ENCODE results near the gene C6orf47. TPM values are rescaled to one million over a fixed set of nuclear protein-coding genes. Genes with fewer than 3 reads are reported as not detected.

The C6orf47 gene
- polyA plus RNA-seq, 2 of the 4 experiments (the other 2 are of a cell fraction): 6.0 to 13.6 TPM

- Histone ChIP-seq H3K9me3 (no peaks in the 10 kb centered on the region), H3K4me2 (no peak within 1 kb of the TSS), H3K4me1 (peaks cover 8% of the 10 kb centered on the region; the same call in 1 of the 3 replicates), H3K4me3 (no peak within 1 kb of the TSS), H3K27ac (no peak within 1 kb of the TSS)
- ChIA-PET CTCF (interaction anchor here (1.2 to 2.1 kb wide), 4 partner anchors 21 to 283 kb away, joined by 3 to 5 read pairs (median 4); partner anchors contain the start of gene ATP6V1G2), POLR2A (no interaction called here)
- DNase-seq (ENCODE audit: low read depth in 1 of 2, low spot score in 1 of 2) (no peak), FAIRE-seq (no peak), ATAC-seq (no peak)
- TF ChIP-seq ESRRA (IDR thresholded peaks at IDR 0.05; ENCODE audit: borderline replicate concordance, low read length) (no peak), ATOH8 (CRISPR knock-in tag; IDR thresholded peaks at IDR 0.05; ENCODE audit: low read depth) (no peak), MYC (IDR thresholded peaks at IDR 0.05; ENCODE audit: borderline replicate concordance, low read length) (no peak), RAD21 (conservative IDR thresholded peaks at IDR 0.05 in 1 of 2, IDR thresholded peaks at IDR 0.05 in 1 of 2) (no peak), RFX5 (IDR thresholded peaks at IDR 0.05) (no peak), JUN (IDR thresholded peaks at IDR 0.05) (no peak)
- 90% methylated on average over 8 of the region's 8 CpGs for WGBS (ENCODE audit: missing lambda C conversion rate)
These were observed 9.1 kb upstream of the C6orf47 start, which contains the start of gene LY6G5B for GRCh38 chr6:31669676-31670075. TSS of gene LY6G5B (plus strand) at chr6:31669976. CDS start at chr6:31670951, 975 bp downstream.

DNA sequence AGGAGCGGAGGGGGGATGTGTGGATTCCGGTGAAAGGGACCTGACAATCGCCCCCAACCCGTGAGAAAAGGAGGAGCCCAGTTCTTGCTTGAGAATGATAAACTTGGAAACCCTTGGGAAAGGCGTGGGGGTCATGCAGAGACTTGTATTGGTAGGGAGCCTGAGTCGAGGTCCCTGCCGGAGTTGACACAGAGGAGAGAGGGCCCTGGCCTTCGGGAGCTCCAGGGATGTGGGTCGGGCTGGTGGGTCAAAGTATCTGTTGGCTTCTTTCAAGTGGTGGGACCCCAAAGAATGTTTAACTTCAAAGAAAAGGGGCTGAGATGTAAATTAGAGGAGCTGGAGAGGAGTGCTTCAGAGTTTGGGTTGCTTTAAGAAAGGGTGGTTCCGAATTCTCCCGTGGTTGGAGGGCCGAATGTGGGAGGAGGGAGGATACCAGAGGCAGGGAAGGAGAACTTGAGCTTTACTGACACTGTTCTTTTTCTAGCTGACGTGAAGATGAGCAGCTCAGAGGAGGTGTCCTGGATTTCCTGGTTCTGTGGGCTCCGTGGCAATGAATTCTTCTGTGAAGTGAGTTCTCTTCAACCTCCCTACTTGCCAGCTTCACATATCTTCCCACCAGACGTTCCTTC lies 5.9 kb upstream of the C6orf47 start:
- TF ChIP-seq CBX2 (IDR thresholded peaks at IDR 0.05; ENCODE audit: borderline replicate concordance, low read depth): no peak
- no peak for TF ChIP-seq ATOH8 (CRISPR knock-in tag; IDR thresholded peaks at IDR 0.05; ENCODE audit: low read depth)
- no peak for TF ChIP-seq CBX8 (IDR thresholded peaks at IDR 0.05)
- TF ChIP-seq HDAC2 (IDR thresholded peaks at IDR 0.05): no peak
- no peak for TF ChIP-seq JUNB (IDR thresholded peaks at IDR 0.05)
- no peak for TF ChIP-seq RNF2 (IDR thresholded peaks at IDR 0.05; ENCODE audit: borderline replicate concordance, low read depth)
- TF ChIP-seq, protein P1, sequence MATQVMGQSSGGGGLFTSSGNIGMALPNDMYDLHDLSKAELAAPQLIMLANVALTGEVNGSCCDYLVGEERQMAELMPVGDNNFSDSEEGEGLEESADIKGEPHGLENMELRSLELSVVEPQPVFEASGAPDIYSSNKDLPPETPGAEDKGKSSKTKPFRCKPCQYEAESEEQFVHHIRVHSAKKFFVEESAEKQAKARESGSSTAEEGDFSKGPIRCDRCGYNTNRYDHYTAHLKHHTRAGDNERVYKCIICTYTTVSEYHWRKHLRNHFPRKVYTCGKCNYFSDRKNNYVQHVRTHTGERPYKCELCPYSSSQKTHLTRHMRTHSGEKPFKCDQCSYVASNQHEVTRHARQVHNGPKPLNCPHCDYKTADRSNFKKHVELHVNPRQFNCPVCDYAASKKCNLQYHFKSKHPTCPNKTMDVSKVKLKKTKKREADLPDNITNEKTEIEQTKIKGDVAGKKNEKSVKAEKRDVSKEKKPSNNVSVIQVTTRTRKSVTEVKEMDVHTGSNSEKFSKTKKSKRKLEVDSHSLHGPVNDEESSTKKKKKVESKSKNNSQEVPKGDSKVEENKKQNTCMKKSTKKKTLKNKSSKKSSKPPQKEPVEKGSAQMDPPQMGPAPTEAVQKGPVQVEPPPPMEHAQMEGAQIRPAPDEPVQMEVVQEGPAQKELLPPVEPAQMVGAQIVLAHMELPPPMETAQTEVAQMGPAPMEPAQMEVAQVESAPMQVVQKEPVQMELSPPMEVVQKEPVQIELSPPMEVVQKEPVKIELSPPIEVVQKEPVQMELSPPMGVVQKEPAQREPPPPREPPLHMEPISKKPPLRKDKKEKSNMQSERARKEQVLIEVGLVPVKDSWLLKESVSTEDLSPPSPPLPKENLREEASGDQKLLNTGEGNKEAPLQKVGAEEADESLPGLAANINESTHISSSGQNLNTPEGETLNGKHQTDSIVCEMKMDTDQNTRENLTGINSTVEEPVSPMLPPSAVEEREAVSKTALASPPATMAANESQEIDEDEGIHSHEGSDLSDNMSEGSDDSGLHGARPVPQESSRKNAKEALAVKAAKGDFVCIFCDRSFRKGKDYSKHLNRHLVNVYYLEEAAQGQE (IDR thresholded peaks at IDR 0.05): no peak
- TF ChIP-seq EHF (CRISPR knock-in tag; IDR thresholded peaks at IDR 0.05): no peak
- no peak for TF ChIP-seq CEBPB (IDR thresholded peaks at IDR 0.05)
- TF ChIP-seq HEYL (CRISPR knock-in tag; IDR thresholded peaks at IDR 0.05): no peak
- no peak for TF ChIP-seq ZFP36 (IDR thresholded peaks at IDR 0.05; ENCODE audit: borderline replicate concordance, partially characterized antibody)
- TF ChIP-seq, protein P2, sequence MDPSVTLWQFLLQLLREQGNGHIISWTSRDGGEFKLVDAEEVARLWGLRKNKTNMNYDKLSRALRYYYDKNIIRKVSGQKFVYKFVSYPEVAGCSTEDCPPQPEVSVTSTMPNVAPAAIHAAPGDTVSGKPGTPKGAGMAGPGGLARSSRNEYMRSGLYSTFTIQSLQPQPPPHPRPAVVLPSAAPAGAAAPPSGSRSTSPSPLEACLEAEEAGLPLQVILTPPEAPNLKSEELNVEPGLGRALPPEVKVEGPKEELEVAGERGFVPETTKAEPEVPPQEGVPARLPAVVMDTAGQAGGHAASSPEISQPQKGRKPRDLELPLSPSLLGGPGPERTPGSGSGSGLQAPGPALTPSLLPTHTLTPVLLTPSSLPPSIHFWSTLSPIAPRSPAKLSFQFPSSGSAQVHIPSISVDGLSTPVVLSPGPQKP (IDR thresholded peaks at IDR 0.05; ENCODE audit: low read depth, low read length): no peak
- no peak for TF ChIP-seq NFE2L2 (conservative IDR thresholded peaks at IDR 0.05; ENCODE audit: low read length)
- TF ChIP-seq NR3C1 (IDR thresholded peaks at IDR 0.05): no peak
- no peak for TF ChIP-seq TP53 (CRISPR knock-in tag; IDR thresholded peaks at IDR 0.05)
- no peak for TF ChIP-seq HOXB5 (CRISPR knock-in tag; IDR thresholded peaks at IDR 0.05)
- no peak for TF ChIP-seq KDM1A (IDR thresholded peaks at IDR 0.05; ENCODE audit: low read depth)
- TF ChIP-seq GATA3 (IDR thresholded peaks at IDR 0.05; ENCODE audit: borderline replicate concordance): no peak
- TF ChIP-seq FOSB (CRISPR knock-in tag; IDR thresholded peaks at IDR 0.05): no peak
- TF ChIP-seq FOXS1 (CRISPR knock-in tag; IDR thresholded peaks at IDR 0.05): no peak
- no peak for FAIRE-seq
- Histone ChIP-seq H3K27ac (peak overlapping the region; percentile 90 to 97), H3K9me3 (no peaks in the 10 kb centered on the region), H3K4me3 (peak overlapping the region; percentile 83), H3K4me1 (peaks cover 19% of the 10 kb centered on the region), H3K4me2 (peak overlapping the region; percentile 94)
- WGBS (ENCODE audit: missing lambda C conversion rate): 1% methylated on average over 11 of the region's 15 CpGs
- CTCF ChIA-PET: no interaction called here
- ATAC-seq: no peak
- POLR2A ChIA-PET: no interaction called here
- no peak for DNase-seq (ENCODE audit: low read depth in 1 of 2, low spot score in 1 of 2)

All from A549 (cell line).